ENCODE results near the gene PAQR9. TPM values are rescaled to one million over a fixed set of nuclear protein-coding genes. Genes with fewer than 3 reads are reported as not detected.

Gene PAQR9
- total and polyA plus RNA-seq, 9 of the 15 experiments (the other 6 are each of a cell fraction or from before 2014, with no cell fraction given), result 0.04 to 0.58 (median 0.22) TPM

DNA sequence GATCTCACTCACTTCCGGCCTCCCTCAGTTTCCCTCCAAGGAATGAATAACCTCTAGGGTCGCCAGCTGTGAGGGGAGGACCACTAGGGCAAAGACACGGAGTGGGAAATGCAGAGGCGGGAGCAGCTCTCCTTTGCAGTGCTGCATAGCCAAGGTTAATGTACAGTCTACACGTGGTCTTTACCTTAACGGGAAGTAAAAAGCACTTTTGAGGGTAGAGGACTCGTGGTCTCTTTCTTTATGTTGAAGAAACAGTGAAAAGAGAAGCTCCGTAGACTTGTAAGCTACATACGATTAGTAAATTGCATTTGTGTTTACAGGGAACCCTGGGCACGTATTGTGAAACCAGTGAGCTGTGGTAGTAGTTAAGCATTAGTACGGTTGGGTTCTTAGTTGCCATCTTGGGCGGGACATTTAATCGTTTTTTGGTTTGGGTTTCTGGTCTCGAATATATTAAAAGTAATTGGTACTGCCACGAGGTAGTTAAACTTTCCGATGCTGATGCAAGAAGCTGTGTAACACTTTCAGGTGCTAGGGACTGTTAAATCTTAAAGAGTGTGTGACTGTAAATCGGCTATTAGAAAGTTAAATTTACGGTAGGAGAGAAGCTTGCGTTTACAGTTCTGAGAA, 38.7 kb upstream of the PAQR9 start (continued):
- TF ChIP-seq ZNF318 (IDR thresholded peaks at IDR 0.05; ENCODE audit: borderline replicate concordance in 1 of 2, low read depth in 1 of 2) (no peak), HNRNPL (IDR thresholded peaks at IDR 0.05; ENCODE audit: low read depth, low read length) (no peak), GATAD2A (IDR thresholded peaks at IDR 0.05) (no peak), FOXP1 (CRISPR knock-in tag; IDR thresholded peaks at IDR 0.05) (0 out of 2 replicates have a peak, but pooled peaks have one; percentile 1), RERE (CRISPR knock-in tag; IDR thresholded peaks at IDR 0.05; ENCODE audit: borderline replicate concordance) (no peak), ZC3H8 (IDR thresholded peaks at IDR 0.05) (no peak), PURB (CRISPR knock-in tag; IDR thresholded peaks at IDR 0.05; ENCODE audit: low read depth) (no peak), ZNF12 (CRISPR knock-in tag; IDR thresholded peaks at IDR 0.05) (no peak)
- TF ChIP-seq, protein P1, sequence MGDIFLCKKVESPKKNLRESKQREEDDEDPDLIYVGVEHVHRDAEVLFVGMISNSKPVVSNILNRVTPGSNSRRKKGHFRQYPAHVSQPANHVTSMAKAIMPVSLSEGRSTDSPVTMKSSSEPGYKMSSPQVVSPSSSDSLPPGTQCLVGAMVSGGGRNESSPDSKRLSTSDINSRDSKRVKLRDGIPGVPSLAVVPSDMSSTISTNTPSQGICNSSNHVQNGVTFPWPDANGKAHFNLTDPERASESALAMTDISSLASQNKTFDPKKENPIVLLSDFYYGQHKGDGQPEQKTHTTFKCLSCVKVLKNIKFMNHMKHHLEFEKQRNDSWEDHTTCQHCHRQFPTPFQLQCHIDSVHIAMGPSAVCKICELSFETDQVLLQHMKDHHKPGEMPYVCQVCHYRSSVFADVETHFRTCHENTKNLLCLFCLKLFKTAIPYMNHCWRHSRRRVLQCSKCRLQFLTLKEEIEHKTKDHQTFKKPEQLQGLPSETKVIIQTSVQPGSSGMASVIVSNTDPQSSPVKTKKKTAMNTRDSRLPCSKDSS (IDR thresholded peaks at IDR 0.05; ENCODE audit: low read depth, partially characterized antibody), result no peak
- TF ChIP-seq, protein P2, sequence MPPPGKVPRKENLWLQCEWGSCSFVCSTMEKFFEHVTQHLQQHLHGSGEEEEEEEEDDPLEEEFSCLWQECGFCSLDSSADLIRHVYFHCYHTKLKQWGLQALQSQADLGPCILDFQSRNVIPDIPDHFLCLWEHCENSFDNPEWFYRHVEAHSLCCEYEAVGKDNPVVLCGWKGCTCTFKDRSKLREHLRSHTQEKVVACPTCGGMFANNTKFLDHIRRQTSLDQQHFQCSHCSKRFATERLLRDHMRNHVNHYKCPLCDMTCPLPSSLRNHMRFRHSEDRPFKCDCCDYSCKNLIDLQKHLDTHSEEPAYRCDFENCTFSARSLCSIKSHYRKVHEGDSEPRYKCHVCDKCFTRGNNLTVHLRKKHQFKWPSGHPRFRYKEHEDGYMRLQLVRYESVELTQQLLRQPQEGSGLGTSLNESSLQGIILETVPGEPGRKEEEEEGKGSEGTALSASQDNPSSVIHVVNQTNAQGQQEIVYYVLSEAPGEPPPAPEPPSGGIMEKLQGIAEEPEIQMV (tag; conservative IDR thresholded peaks at IDR 0.05; ENCODE audit: low read depth), result no peak

Measured in K562 (cell line).